GM21526 (cell line): ENCODE measurements around the gene MIR17HG.
"Not testable (repeated sequence)": the region's sequence is repeated elsewhere in the genome, so short reads cannot be mapped to it uniquely, and the experiment has no call there.

Experiments used
- ATAC-seq: cut with Tn5 transposase; IDR thresholded peaks from one replicate; pipeline ENCODE4 v1.9.1; 2021; ENCODE audit warnings: moderate library complexity; ENCODE audit not compliant: unreplicated experiment, low FRiP score

MIR17HG gene

GRCh38 chr13:91346850-91347201 is 661 bp upstream of the MIR17HG start:
- ATAC-seq = peak; percentile 24

GRCh38 chr13:91347996-91348905 is 764 bp downstream of the MIR17HG start:
- ATAC-seq = peak; percentile 33

GRCh38 chr13:91348906-91349435 is 1.5 kb downstream of the MIR17HG start:
- peak; percentile 52 for ATAC-seq

GRCh38 chr13:91349992-91350911 is 2.8 kb downstream of the MIR17HG start:
- no peak for ATAC-seq

- no peak for ATAC-seq
Observed at GRCh38 chr13:91351123-91351522, 3.6 kb downstream of the MIR17HG start.

GRCh38 chr13:91351980-91352379 is 4.5 kb downstream of the MIR17HG start:
- ATAC-seq = no peak

- ATAC-seq = not testable (repeated sequence)
Observed at GRCh38 chr13:91352891-91353290, 5.4 kb downstream of the MIR17HG start.

GRCh38 chr13:91353494-91353893 is 6.0 kb downstream of the MIR17HG start:
- no peak for ATAC-seq

GRCh38 chr13:91355099-91355825 is 7.8 kb downstream of the MIR17HG start:
- no peak for ATAC-seq

- no peak for ATAC-seq
Observed at GRCh38 chr13:91355826-91356710, 8.6 kb downstream of the MIR17HG start.

GRCh38 chr13:91356919-91357612 is 9.6 kb downstream of the MIR17HG start:
- no peak for ATAC-seq

GRCh38 chr13:91357613-91358386 is 10.3 kb downstream of the MIR17HG start:
- ATAC-seq = no peak

GRCh38 chr13:91358387-91358782 is 10.9 kb downstream of the MIR17HG start:
- no peak for ATAC-seq

GRCh38 chr13:91359111-91359510 is 11.6 kb downstream of the MIR17HG start:
- no peak for ATAC-seq

- no peak for ATAC-seq
Observed at GRCh38 chr13:91359631-91360030, 12.1 kb downstream of the MIR17HG start.

- ATAC-seq = no peak
Observed at GRCh38 chr13:91360246-91360751, 12.8 kb downstream of the MIR17HG start.

- no peak for ATAC-seq
Observed at GRCh38 chr13:91361755-91362271, 14.3 kb downstream of the MIR17HG start.

- ATAC-seq = no peak
Observed at GRCh38 chr13:91362908-91363307, 15.4 kb downstream of the MIR17HG start.
